Panc1 (cell line): ENCODE results near the gene CYP2E1. TPM values are rescaled to one million over a fixed set of nuclear protein-coding genes. Genes with fewer than 3 reads are reported as not detected.

Experiments
- ATAC-seq: fragments of 200-7000 bp; cut with Tn5 transposase; 2 replicates; pipeline ENCODE4 v1.9.1; 2020; ENCODE audit warnings: mild to moderate bottlenecking, moderate library complexity
- BruUV-seq: library from RNA; stranded (reverse); fragments of 400-500 nt; replicated peaks from 2 replicates; lab custom pipeline; 2021; lab: Mats Ljungman, UMichigan
- CTCF ChIA-PET: fragments of 300-600 bp; sonication (Branson Sonifier 250); formaldehyde crosslinking; loops from one replicate; lab custom pipeline; 2022; ENCODE audit warnings: antibody characterized with exemption; lab: Charles Lee
- POLR2A ChIA-PET: fragments of 300-600 bp; sonication (Branson Sonifier 250); formaldehyde crosslinking; loops from one replicate; lab custom pipeline; 2022; ENCODE audit warnings: antibody characterized with exemption; lab: Charles Lee
- DNase-seq: peaks from one replicate; pipeline ENCODE4 v3.0.0-alpha.2; 2010; ENCODE audit warnings: low read depth, low spot score
- H3K27ac ChIP-seq: 2 replicates; pipeline ENCODE4 v1.5.1; 2011; ENCODE audit warnings: mild to moderate bottlenecking, low read length, inconsistent platforms
- H3K27me3 ChIP-seq: fragments of 200-500 bp; sonication (Bioruptor generic); 2 replicates; pipeline ENCODE4 v1.6.0; 2014; ENCODE audit warnings: low read length, inconsistent platforms; ENCODE audit not compliant: control insufficient read depth, insufficient read depth
- H3K36me3 ChIP-seq: fragments of 200-500 bp; sonication (Bioruptor generic); 2 replicates; pipeline ENCODE4 v1.5.1; 2014; ENCODE audit warnings: inconsistent platforms, mild to moderate bottlenecking, low read length, moderate library complexity; ENCODE audit not compliant: control insufficient read depth, insufficient read depth
- H3K4me1 ChIP-seq: 2 replicates; pipeline ENCODE4 v1.5.1; 2011; ENCODE audit warnings: inconsistent platforms, mild to moderate bottlenecking, low read length, moderate library complexity; ENCODE audit not compliant: control insufficient read depth, insufficient read depth
- H3K4me3 ChIP-seq, 2 experiments: 2 replicates each; pipeline ENCODE4 v1.5.1; 2011 to 2012; ENCODE audit warnings: low read depth in 2 of 2, low read length in 2 of 2, mild to moderate bottlenecking in 2 of 2, inconsistent platforms in 1 of 2, moderate library complexity in 1 of 2
- H3K9me3 ChIP-seq: fragments of 200-500 bp; sonication (Bioruptor generic); 2 replicates; pipeline ENCODE4 v1.5.1; 2014; ENCODE audit warnings: low read depth, mild to moderate bottlenecking, inconsistent platforms, low read length, moderate library complexity; ENCODE audit not compliant: control insufficient read depth, insufficient read depth
- POLR2AphosphoS5 ChIP-seq: IDR thresholded peaks from 2 replicates; pipeline ENCODE4 v1.6.1; 2012; ENCODE audit warnings: mild to moderate bottlenecking, low read depth, low read length, moderate library complexity
- SIN3A ChIP-seq: IDR thresholded peaks from 2 replicates; pipeline ENCODE4 v1.6.1; 2012; ENCODE audit warnings: low read depth, mild to moderate bottlenecking, low read length, moderate library complexity, borderline replicate concordance; ENCODE audit not compliant: insufficient read depth
- TCF7L2 ChIP-seq: IDR thresholded peaks from 2 replicates; pipeline ENCODE4 v1.6.1; 2011; ENCODE audit warnings: mild to moderate bottlenecking, low read depth, low read length, inconsistent platforms
- in situ Hi-C: cut with HindIII; loops from 2 replicates; pipeline ENCODE4 v1.10.0; 2016; ENCODE audit warnings: low sequenced_read_pairs, low pct_unique_long_range_greater_than_20kb
- intact Hi-C: fragments of 100-400 bp; cut with micrococcal nuclease; formaldehyde crosslinking; loops from one replicate; pipeline ENCODE4 v1.10.0; 2022; ENCODE audit not compliant: unreplicated experiment
- total RNA-seq: library from RNA; stranded (reverse); gene quantifications from one replicate; pipeline ENCODE4 v1.2.1, GENCODE V29; 2021; ENCODE audit not compliant: unreplicated experiment
- TF ChIP-seq, protein P1 (sequence below), 2 experiments: IDR thresholded peaks; 2 replicates each; pipeline ENCODE4 v1.6.1; 2011 to 2012; ENCODE audit warnings: low read depth in 2 of 2, control low read depth in 1 of 2, low read length in 1 of 2, mild to moderate bottlenecking in 1 of 2, moderate library complexity in 1 of 2; ENCODE audit not compliant: insufficient read depth in 1 of 2
- TF ChIP-seq, protein P2 (sequence below): fragments of 450-650 bp; IDR thresholded peaks from 2 replicates; pipeline ENCODE4 v1.5.1; 2017; ENCODE audit warnings: mild to moderate bottlenecking

The CYP2E1 gene
- total RNA-seq, 1 experiment from 2014 or later = 1.1 TPM

DNA sequence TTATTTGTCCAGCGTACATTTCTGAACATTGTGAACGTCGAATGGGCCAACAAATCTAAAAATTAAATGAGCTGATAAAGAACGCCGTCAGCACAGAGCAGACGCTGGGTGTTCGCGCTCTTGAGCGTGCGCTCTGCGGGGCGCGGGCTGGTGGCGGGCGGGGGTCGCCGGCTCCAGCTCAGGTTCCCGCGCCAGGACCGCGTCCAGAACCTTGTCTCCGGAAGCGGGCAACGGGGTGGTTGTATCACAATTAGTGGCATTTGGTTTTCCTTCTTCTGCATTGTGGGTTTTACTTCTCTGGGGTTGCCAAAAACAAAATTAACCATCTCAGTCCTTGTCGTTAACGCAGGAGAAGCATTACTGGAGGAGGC, 2.4 kb downstream of the CYP2E1 start:
- POLR2A ChIA-PET = no interaction called here
- in situ Hi-C loops (no loop called here), intact Hi-C loops (no loop called here)
- TF ChIP-seq TCF7L2 (no peak), SIN3A (no peak), POLR2AphosphoS5 (no peak)
- TF ChIP-seq, protein P1, sequence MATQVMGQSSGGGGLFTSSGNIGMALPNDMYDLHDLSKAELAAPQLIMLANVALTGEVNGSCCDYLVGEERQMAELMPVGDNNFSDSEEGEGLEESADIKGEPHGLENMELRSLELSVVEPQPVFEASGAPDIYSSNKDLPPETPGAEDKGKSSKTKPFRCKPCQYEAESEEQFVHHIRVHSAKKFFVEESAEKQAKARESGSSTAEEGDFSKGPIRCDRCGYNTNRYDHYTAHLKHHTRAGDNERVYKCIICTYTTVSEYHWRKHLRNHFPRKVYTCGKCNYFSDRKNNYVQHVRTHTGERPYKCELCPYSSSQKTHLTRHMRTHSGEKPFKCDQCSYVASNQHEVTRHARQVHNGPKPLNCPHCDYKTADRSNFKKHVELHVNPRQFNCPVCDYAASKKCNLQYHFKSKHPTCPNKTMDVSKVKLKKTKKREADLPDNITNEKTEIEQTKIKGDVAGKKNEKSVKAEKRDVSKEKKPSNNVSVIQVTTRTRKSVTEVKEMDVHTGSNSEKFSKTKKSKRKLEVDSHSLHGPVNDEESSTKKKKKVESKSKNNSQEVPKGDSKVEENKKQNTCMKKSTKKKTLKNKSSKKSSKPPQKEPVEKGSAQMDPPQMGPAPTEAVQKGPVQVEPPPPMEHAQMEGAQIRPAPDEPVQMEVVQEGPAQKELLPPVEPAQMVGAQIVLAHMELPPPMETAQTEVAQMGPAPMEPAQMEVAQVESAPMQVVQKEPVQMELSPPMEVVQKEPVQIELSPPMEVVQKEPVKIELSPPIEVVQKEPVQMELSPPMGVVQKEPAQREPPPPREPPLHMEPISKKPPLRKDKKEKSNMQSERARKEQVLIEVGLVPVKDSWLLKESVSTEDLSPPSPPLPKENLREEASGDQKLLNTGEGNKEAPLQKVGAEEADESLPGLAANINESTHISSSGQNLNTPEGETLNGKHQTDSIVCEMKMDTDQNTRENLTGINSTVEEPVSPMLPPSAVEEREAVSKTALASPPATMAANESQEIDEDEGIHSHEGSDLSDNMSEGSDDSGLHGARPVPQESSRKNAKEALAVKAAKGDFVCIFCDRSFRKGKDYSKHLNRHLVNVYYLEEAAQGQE (IDR thresholded peaks at IDR 0.05; ENCODE audit: insufficient read depth in 1 of 2, low read depth in 2 of 2, low read length in 1 of 2) = no peak
- TF ChIP-seq, protein P2, sequence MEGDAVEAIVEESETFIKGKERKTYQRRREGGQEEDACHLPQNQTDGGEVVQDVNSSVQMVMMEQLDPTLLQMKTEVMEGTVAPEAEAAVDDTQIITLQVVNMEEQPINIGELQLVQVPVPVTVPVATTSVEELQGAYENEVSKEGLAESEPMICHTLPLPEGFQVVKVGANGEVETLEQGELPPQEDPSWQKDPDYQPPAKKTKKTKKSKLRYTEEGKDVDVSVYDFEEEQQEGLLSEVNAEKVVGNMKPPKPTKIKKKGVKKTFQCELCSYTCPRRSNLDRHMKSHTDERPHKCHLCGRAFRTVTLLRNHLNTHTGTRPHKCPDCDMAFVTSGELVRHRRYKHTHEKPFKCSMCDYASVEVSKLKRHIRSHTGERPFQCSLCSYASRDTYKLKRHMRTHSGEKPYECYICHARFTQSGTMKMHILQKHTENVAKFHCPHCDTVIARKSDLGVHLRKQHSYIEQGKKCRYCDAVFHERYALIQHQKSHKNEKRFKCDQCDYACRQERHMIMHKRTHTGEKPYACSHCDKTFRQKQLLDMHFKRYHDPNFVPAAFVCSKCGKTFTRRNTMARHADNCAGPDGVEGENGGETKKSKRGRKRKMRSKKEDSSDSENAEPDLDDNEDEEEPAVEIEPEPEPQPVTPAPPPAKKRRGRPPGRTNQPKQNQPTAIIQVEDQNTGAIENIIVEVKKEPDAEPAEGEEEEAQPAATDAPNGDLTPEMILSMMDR = no peak
- CTCF ChIA-PET = no interaction called here
- H3K4me3 ChIP-seq = no peak overlapping the region
- no peak overlapping the region for H3K27ac ChIP-seq
- BruUV-seq = no TSS peak
- peaks cover 3% of the 10 kb centered on the region; the same call in 1 of the 2 replicates for H3K27me3 ChIP-seq
- no peaks in the 10 kb centered on the region for H3K4me1 ChIP-seq
- ATAC-seq (no peak), DNase-seq (no peak)
- no peaks in the 10 kb centered on the region for H3K9me3 ChIP-seq
- H3K36me3 ChIP-seq = no peaks in the 10 kb centered on the region

DNA sequence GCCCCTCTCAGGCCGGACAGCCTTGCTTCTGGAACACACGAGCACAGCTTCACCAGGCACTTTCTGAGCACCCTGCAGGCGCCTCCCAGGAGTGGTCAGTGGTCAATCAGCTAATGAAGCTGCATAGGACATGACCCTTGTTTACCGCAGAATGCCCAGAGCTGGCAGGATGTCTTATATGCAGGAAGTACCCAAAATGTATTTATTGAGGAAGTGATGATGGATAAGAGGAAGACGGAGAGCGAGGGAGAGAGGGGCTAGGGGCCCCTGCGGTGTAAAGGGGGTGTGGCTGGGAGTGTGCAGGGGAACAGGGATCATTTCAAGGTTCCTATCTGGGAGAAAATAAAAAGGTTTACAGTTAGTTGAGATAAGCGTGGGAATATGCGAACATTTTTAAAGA, 3.3 kb downstream of the CYP2E1 start:
- no peak overlapping the region for H3K4me3 ChIP-seq
- ChIA-PET POLR2A (no interaction called here), CTCF (no interaction called here)
- no peaks in the 10 kb centered on the region for H3K36me3 ChIP-seq
- in situ Hi-C loops = no loop called here
- H3K27me3 ChIP-seq = peaks cover 2% of the 10 kb centered on the region; the same call in 1 of the 2 replicates
- intact Hi-C loops = no loop called here
- no peaks in the 10 kb centered on the region for H3K4me1 ChIP-seq
- no peaks in the 10 kb centered on the region for H3K9me3 ChIP-seq
- DNase-seq = no peak
- ATAC-seq = no peak
- no TSS peak for BruUV-seq
- no peak overlapping the region for H3K27ac ChIP-seq
- TF ChIP-seq TCF7L2 = no peak
- TF ChIP-seq POLR2AphosphoS5 = no peak
- TF ChIP-seq, protein P2 = no peak
- TF ChIP-seq SIN3A = no peak
- TF ChIP-seq, protein P1 (IDR thresholded peaks at IDR 0.05; ENCODE audit: insufficient read depth in 1 of 2, low read depth in 2 of 2, low read length in 1 of 2) = no peak
